GM12872 (cell line): ENCODE results near the gene WDFY2.

Source experiments
- CTCF ChIP-seq: IDR thresholded peaks from 3 replicates; pipeline ENCODE4 v1.5.1; 2011; ENCODE audit warnings: low read depth, mild to moderate bottlenecking, low read length, moderate library complexity; ENCODE audit not compliant: insufficient read depth

Gene WDFY2

GRCh38 chr13:51673165-51673564, 88.9 kb downstream of the WDFY2 start:
- no peak for TF ChIP-seq CTCF

DNA sequence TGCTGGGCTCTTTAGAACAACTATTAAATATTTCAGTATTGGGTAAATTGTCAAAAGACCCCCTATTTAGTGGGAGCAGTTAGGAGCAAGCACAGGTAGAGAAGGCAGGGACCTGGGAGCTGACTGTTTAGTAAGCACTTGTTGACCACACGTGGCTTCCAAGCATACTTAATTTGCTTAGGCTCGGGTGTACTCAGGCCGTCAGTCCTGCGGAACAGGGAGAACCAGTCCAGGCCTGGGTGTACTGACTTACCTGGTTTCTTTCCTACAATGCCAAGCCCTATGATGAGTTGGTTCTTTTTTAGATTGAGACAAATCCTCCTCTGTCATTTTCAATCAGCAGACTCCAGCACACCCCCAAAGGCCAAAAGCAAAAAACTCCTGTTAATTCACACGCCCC, 90.0 kb downstream of the WDFY2 start:
- TF ChIP-seq CTCF = no peak

- TF ChIP-seq CTCF = no peak
Measured at GRCh38 chr13:51675385-51675784, 91.1 kb downstream of the WDFY2 start.

GRCh38 chr13:51675877-51676276, 91.6 kb downstream of the WDFY2 start:
- no peak for TF ChIP-seq CTCF

DNA sequence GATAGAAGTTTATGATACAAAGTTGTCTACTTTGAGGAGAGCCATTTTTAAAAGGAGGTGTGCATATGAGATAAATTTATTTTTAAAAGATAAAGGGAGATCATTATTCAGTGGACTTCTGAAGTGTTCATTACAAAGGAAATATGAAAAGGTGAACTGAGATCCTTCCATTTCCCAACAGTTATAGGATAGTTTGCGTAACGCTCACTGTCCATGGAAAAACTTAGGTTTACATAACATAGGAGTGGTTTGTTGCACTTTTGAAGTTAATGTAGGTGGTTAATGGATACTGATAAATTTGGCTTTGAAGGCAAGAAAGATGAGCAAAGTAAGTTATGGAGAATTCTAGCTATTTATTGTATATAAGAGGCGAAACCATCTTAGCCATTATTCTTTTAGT, 92.5 kb downstream of the WDFY2 start:
- TF ChIP-seq CTCF = no peak

- no peak for TF ChIP-seq CTCF
Measured at GRCh38 chr13:51678420-51678819, 94.2 kb downstream of the WDFY2 start.

- TF ChIP-seq CTCF = no peak
Measured at GRCh38 chr13:51679616-51680015, 95.4 kb downstream of the WDFY2 start.

DNA sequence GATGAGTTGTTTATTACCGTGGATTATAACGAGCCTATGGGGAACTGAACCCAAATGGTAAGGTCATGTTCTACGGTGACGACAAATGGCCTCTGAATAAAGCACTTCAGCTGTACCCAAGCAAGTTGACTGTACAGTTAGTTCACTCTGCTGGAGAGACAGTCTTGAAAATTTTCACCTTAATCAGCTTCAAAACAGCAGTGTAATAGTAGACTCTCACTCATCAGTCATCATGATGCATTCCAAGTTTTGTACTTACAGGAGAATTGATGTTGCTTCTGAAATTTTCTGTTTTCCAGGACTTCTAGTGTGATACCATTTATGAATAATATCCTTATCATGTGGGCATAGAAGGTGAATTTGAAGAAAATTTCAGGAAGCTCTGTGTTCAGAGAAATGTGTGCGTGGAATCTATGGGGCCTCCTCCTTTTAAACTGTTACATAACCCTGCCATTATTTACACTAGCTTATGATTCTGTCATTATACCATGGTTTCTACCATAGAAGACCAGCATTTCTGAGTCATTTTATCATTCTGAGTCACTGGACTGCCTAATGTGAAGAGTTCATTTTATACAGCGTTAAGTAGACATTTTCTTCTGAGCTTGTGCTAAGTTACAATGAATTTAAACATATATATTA, 96.9 kb downstream of the WDFY2 start:
- TF ChIP-seq CTCF = no peak
